LNCaP clone FGC (cell line): ENCODE results near the gene TBC1D16.
A peak's percentile ranks its signal among the peaks of the same experiment; 100 is the strongest.

Experiments
- DNase-seq: peaks from one replicate; pipeline ENCODE4 v3.0.0-alpha.2; 2011; ENCODE audit warnings: low read depth
- H3K4me3 ChIP-seq: 2 replicates; pipeline ENCODE4 v1.5.1; 2011; ENCODE audit warnings: mild to moderate bottlenecking, low read depth, low read length, control low read depth
- TF ChIP-seq, protein P1 (sequence below): IDR thresholded peaks from 2 replicates; pipeline ENCODE4 v1.5.1; 2012; ENCODE audit warnings: mild to moderate bottlenecking; ENCODE audit not compliant: control insufficient read depth, insufficient read depth; ENCODE audit errors: extremely low read depth

Gene TBC1D16

DNA sequence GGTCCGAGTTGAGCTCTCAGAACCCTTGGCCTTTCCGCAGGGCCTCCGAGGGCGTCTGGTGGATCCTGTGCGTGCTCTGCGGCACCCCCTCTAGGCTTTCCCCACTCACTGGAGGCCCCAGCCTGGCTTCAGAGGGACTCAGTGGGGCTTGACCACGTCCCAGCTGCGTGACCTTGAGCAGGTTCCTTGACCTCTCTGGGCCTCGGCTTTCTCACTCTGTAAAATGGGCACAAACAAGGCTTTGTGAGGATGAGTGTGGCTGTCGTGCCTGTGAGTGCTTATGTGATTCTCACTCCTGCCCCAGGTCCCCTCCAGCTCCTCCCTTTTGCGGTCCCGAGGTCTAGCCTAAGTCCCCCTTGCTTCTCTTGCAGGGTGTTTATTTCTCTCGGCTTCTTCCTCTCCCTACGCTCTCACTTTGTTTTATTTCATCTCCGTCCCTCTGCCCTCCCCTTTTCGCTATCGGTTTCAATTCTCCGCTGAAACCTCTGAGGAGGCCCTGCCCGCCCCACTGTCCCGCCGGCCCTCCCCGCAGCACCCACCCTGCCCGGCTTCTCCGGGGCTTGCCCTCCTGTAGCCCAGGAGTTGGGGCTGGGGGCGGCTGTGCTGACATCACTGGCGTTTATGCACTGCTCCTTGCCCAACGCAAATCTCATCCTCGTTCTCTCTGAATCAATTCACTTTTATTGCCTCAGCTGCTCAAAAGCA is 114.1 kb downstream of the TBC1D16 start:
- DNase-seq: no peak
- H3K4me3 ChIP-seq: no peak overlapping the region
- TF ChIP-seq, protein P1, sequence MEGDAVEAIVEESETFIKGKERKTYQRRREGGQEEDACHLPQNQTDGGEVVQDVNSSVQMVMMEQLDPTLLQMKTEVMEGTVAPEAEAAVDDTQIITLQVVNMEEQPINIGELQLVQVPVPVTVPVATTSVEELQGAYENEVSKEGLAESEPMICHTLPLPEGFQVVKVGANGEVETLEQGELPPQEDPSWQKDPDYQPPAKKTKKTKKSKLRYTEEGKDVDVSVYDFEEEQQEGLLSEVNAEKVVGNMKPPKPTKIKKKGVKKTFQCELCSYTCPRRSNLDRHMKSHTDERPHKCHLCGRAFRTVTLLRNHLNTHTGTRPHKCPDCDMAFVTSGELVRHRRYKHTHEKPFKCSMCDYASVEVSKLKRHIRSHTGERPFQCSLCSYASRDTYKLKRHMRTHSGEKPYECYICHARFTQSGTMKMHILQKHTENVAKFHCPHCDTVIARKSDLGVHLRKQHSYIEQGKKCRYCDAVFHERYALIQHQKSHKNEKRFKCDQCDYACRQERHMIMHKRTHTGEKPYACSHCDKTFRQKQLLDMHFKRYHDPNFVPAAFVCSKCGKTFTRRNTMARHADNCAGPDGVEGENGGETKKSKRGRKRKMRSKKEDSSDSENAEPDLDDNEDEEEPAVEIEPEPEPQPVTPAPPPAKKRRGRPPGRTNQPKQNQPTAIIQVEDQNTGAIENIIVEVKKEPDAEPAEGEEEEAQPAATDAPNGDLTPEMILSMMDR: no peak

DNA sequence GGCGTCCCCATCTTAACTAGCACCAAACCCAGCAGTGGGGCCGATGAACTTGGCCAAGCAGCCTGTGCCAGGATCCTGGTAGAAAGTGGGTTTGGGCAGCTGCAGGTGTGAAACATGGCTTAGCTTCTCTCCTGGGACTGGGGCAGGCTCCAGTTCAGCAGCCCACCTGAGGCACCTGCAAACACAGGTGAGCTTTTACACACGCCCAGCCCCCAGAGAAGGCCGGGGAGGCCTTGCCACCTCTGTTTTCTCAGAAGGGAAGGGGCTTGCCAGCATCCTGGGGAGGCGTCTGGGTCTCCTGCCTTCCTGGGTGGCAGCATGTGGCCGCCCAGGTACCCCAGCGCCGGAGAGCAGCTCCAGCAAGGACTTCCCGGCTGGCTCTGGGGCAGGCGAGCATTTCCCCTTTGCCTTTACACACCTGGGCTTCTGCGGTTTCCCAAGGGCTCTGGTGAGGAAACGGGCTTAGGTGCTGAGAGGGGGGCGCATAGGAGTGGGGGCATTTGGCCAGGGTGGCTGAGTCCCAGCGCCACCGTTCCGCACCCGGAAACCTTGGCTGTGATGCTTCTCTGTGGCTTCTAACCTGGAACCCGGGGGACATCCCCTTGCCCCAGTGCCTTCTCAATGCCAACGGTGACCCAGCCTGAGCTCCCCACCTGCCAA is 114.8 kb downstream of the TBC1D16 start:
- no peak for DNase-seq
- TF ChIP-seq, protein P1: no peak
- H3K4me3 ChIP-seq: no peak overlapping the region

DNA sequence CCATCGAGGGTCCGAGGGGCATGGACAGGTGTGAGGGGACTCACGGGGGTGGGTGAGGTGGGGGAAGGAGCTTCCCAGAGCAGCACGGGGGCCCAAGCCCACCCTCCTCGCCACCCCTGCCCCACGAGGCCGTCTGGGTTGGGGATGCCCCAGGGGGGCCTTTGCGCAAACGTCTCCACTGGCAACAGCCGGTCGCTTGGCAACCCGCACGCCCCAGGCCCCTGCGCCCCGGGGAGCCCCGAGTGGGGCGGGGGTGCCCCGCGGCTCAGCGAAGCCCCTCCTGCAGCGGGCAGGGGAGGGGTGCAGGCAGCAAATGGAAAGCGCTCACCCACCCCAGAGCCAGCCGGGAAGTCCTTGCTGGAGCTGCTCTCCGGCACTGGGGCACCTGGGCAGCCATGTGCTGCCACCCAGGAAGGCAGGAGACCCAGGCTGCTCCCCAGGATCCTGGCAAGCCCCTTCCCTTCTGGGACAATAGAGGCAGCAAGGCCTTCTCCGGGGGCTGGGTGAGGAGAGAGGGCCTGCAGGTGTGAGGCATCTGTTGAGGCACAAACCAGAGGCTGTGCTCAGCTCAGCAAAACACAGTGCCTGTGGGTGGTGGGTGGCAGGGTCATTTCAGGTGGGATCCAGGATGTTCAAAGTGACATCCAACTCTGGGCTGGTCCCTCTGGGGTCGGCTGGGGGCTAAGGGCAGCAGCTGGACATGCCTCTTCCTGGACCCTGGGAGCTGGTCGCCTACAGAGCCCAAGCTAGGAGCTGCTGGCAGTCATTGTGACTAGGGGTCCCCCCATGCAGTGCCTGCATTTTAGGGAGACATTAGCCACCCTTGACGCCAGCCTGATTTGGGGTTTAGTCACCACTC is 115.6 kb downstream of the TBC1D16 start:
- H3K4me3 ChIP-seq: peak overlapping the region; percentile 56
- no peak for DNase-seq
- TF ChIP-seq, protein P1: no peak

DNA sequence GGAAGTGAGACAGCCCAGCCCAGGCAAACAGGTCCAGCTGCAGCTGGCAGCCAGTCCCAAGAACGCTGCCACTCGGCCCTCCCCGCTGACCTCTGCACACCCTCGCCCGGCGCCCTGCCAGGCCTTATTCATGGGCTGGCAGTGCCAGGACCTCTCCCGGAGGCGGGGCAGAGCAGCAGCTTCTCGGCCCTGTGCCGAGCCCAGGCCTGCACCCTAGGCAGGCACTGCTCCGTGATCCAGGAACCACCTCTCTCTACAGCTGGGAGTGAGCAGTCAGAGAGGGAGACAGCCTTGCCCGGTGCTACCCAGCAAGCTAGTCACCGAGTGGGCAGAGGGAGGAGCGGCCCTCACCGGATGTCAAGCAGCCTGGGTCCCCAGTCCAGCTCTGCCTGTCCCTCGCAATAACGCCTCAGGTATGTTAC is 116.5 kb downstream of the TBC1D16 start:
- H3K4me3 ChIP-seq: peak overlapping the region; percentile 56
- peak; percentile 97 for DNase-seq
- TF ChIP-seq, protein P1: no peak

DNA sequence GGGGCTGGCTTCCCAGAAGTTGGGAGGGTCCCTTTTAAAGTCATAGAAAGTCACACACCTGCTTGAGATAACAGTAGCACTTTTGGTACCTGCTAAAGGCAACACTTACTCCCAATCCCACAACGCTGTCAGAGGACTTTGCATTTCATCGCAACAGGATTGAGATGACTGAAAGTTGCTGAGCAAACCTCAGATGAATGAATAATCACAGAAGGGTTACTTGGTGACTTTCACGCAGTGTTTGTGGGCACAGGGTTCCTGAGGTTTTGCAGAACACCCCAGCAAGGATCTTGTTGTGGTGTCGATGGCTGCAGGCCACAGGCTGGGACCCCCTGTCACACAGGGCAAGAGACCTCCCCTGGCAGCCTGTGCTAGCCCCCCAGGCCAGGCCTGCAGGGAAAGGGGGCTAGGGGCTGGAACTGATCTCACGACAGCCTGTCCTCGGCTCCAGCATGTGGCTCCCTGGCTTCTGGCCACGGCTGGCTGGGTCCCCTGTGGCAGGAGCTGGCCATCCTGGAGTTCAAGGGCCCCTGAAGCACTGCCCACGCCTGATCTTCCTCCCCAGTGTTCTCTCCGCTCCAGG is 117.0 kb downstream of the TBC1D16 start:
- TF ChIP-seq, protein P1: no peak
- H3K4me3 ChIP-seq: peak overlapping the region; percentile 56
- no peak for DNase-seq

DNA sequence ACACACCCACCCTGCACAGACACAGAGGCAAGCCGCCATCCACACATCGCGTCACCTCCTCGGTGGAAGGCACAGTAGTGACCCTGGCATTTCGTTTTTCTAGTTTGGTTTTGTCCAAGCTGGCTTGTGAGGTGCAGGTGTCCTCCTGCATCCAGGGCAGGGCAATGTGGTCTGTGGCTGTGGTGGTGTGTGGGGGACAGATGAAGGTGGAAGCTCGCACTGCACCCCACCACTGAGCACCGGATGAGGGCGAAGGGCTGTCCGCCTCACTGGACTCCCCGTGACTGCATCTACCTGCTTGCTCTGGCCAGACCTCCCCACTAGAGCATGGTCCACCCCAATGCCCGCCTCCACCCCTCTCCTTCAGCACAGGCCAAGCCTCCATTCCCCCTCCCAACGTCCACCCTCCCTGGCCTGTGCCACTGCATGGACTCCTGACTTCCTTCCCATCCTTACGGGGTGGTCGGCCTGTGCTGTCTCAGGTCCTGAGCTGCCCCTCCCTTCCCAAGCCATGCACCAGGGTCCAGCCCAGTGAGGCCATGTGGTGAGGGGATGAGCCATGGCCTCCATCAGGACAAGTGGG is 117.7 kb downstream of the TBC1D16 start:
- DNase-seq: no peak
- TF ChIP-seq, protein P1: no peak
- H3K4me3 ChIP-seq: no peak overlapping the region
